ENCODE results near the gene STRAP.

Gene STRAP

GRCh38 chr12:15839041-15839440 lies 43.1 kb upstream of the STRAP start:
- H3K9ac ChIP-seq (ENCODE audit: low read length), result no peak overlapping the region
- 0 out of 2 replicates have a peak, but pooled peaks cover 5% of the 10 kb centered on the region for H3K27me3 ChIP-seq (ENCODE audit: low read depth, low read length)
- no peak overlapping the region for H3K4me2 ChIP-seq (ENCODE audit: low read length)
- no peaks in the 10 kb centered on the region for H3K36me3 ChIP-seq (replicated peaks; ENCODE audit: low read depth, low read length)
- no peaks in the 10 kb centered on the region for H3K4me1 ChIP-seq (ENCODE audit: low read length)
- H3K9me3 ChIP-seq (ENCODE audit: insufficient read depth, low read length), result no peaks in the 10 kb centered on the region
- H2AFZ ChIP-seq (ENCODE audit: low read depth, low read length), result no peak overlapping the region
- H3K79me2 ChIP-seq (ENCODE audit: low read length), result no peaks in the 10 kb centered on the region
- no peak overlapping the region for H3K27ac ChIP-seq (ENCODE audit: low read length)
- no peak overlapping the region for H3K4me3 ChIP-seq (ENCODE audit: low read length)
- TF ChIP-seq CTCF (IDR thresholded peaks at IDR 0.05; ENCODE audit: low read depth, low read length) (no peak), EZH2phosphoT487 (IDR thresholded peaks at IDR 0.05; ENCODE audit: low read depth) (no peak)
- no peaks in the 10 kb centered on the region for H4K20me1 ChIP-seq (ENCODE audit: insufficient read depth, low read length)

GRCh38 chr12:15839682-15840081 lies 42.5 kb upstream of the STRAP start:
- Histone ChIP-seq H3K9me3 (ENCODE audit: insufficient read depth, low read length) (no peaks in the 10 kb centered on the region), H3K4me3 (ENCODE audit: low read length) (no peak overlapping the region), H4K20me1 (ENCODE audit: insufficient read depth, low read length) (no peaks in the 10 kb centered on the region), H3K79me2 (ENCODE audit: low read length) (no peaks in the 10 kb centered on the region), H3K27ac (ENCODE audit: low read length) (no peak overlapping the region), H2AFZ (ENCODE audit: low read depth, low read length) (no peak overlapping the region), H3K4me2 (ENCODE audit: low read length) (no peak overlapping the region), H3K9ac (ENCODE audit: low read length) (no peak overlapping the region), H3K36me3 (replicated peaks; ENCODE audit: low read depth, low read length) (no peaks in the 10 kb centered on the region), H3K27me3 (ENCODE audit: low read depth, low read length) (0 out of 2 replicates have a peak, but pooled peaks cover 5% of the 10 kb centered on the region), H3K4me1 (ENCODE audit: low read length) (no peaks in the 10 kb centered on the region)
- TF ChIP-seq CTCF (IDR thresholded peaks at IDR 0.05; ENCODE audit: low read depth, low read length), result no peak
- no peak for TF ChIP-seq EZH2phosphoT487 (IDR thresholded peaks at IDR 0.05; ENCODE audit: low read depth)

- Histone ChIP-seq H3K79me2 (ENCODE audit: low read length) (no peaks in the 10 kb centered on the region), H3K27ac (ENCODE audit: low read length) (no peak overlapping the region), H4K20me1 (ENCODE audit: insufficient read depth, low read length) (no peaks in the 10 kb centered on the region), H3K9ac (ENCODE audit: low read length) (no peak overlapping the region), H3K9me3 (ENCODE audit: insufficient read depth, low read length) (no peaks in the 10 kb centered on the region), H3K36me3 (replicated peaks; ENCODE audit: low read depth, low read length) (no peaks in the 10 kb centered on the region), H3K4me3 (ENCODE audit: low read length) (no peak overlapping the region), H3K4me2 (ENCODE audit: low read length) (no peak overlapping the region), H3K27me3 (ENCODE audit: low read depth, low read length) (0 out of 2 replicates have a peak, but pooled peaks cover 5% of the 10 kb centered on the region), H3K4me1 (ENCODE audit: low read length) (no peaks in the 10 kb centered on the region), H2AFZ (ENCODE audit: low read depth, low read length) (no peak overlapping the region)
- TF ChIP-seq EZH2phosphoT487 (IDR thresholded peaks at IDR 0.05; ENCODE audit: low read depth), result no peak
- no peak for TF ChIP-seq CTCF (IDR thresholded peaks at IDR 0.05; ENCODE audit: low read depth, low read length)
These were observed 40.1 kb upstream of the STRAP start for GRCh38 chr12:15842108-15842507.

GRCh38 chr12:15846887-15847286 lies 35.3 kb upstream of the STRAP start:
- H3K4me2 ChIP-seq (ENCODE audit: low read length), result no peak overlapping the region
- H3K79me2 ChIP-seq (ENCODE audit: low read length), result no peaks in the 10 kb centered on the region
- no peaks in the 10 kb centered on the region for H3K9me3 ChIP-seq (ENCODE audit: insufficient read depth, low read length)
- H3K27me3 ChIP-seq (ENCODE audit: low read depth, low read length), result no peaks in the 10 kb centered on the region
- H3K9ac ChIP-seq (ENCODE audit: low read length), result no peak overlapping the region
- no peak overlapping the region for H3K4me3 ChIP-seq (ENCODE audit: low read length)
- no peak for TF ChIP-seq EZH2phosphoT487 (IDR thresholded peaks at IDR 0.05; ENCODE audit: low read depth)
- TF ChIP-seq CTCF (IDR thresholded peaks at IDR 0.05; ENCODE audit: low read depth, low read length), result no peak
- no peaks in the 10 kb centered on the region for H3K4me1 ChIP-seq (ENCODE audit: low read length)
- no peak overlapping the region for H2AFZ ChIP-seq (ENCODE audit: low read depth, low read length)
- H3K27ac ChIP-seq (ENCODE audit: low read length), result no peak overlapping the region
- no peaks in the 10 kb centered on the region for H3K36me3 ChIP-seq (replicated peaks; ENCODE audit: low read depth, low read length)
- no peaks in the 10 kb centered on the region for H4K20me1 ChIP-seq (ENCODE audit: insufficient read depth, low read length)
